IPS-18c (cell line): ENCODE data around the gene IL20RA.
"Not testable (repeated sequence)": the region's sequence is repeated elsewhere in the genome, so short reads cannot be mapped to it uniquely, and the experiment has no call there.

ENCODE experiments used
- H3K4me3 ChIP-seq: 2 replicates; pipeline ENCODE4 v1.7.0; 2013; ENCODE audit warnings: low read depth, mild to moderate bottlenecking, low read length, moderate library complexity; ENCODE audit not compliant: insufficient read depth
- H3K9me3 ChIP-seq: one replicate; pipeline ENCODE4 v1.6.1; 2013; ENCODE audit warnings: mild to moderate bottlenecking, low read length, moderate library complexity; ENCODE audit not compliant: control insufficient read depth, insufficient read depth

Gene IL20RA

GRCh38 chr6:137044366-137045221 lies at the start of gene IL20RA:
TSS of gene IL20RA (minus strand) at chr6:137044965. CDS start at chr6:137044728, 237 bp downstream.
- Histone ChIP-seq H3K4me3 (peak within 1 kb of the TSS; percentile 67), H3K9me3 (no peaks in the 10 kb centered on the region)

- Histone ChIP-seq H3K4me3 (no peak overlapping the region), H3K9me3 (no peaks in the 10 kb centered on the region)
Observed at GRCh38 chr6:137093183-137094069, 48.7 kb upstream of the IL20RA start.

GRCh38 chr6:137092018-137092417 lies 47.3 kb upstream of the IL20RA start:
- H3K4me3 ChIP-seq, result no peak overlapping the region
- H3K9me3 ChIP-seq, result no peaks in the 10 kb centered on the region

- no peaks in the 10 kb centered on the region for H3K9me3 ChIP-seq
- no peak overlapping the region for H3K4me3 ChIP-seq
Observed at GRCh38 chr6:137089305-137089704, 44.5 kb upstream of the IL20RA start.

- no peaks in the 10 kb centered on the region for H3K9me3 ChIP-seq
- no peak overlapping the region for H3K4me3 ChIP-seq
Observed at GRCh38 chr6:137087902-137088301, 43.1 kb upstream of the IL20RA start.

GRCh38 chr6:137086031-137086430 lies 41.3 kb upstream of the IL20RA start:
- no peaks in the 10 kb centered on the region for H3K9me3 ChIP-seq
- no peak overlapping the region for H3K4me3 ChIP-seq

GRCh38 chr6:137084865-137085617 lies 40.3 kb upstream of the IL20RA start:
- no peak overlapping the region for H3K4me3 ChIP-seq
- no peaks in the 10 kb centered on the region for H3K9me3 ChIP-seq

GRCh38 chr6:137084090-137084489 lies 39.3 kb upstream of the IL20RA start:
- H3K4me3 ChIP-seq, result no peak overlapping the region
- no peaks in the 10 kb centered on the region for H3K9me3 ChIP-seq

- Histone ChIP-seq H3K4me3 (no peak overlapping the region), H3K9me3 (no peaks in the 10 kb centered on the region)
Observed at GRCh38 chr6:137081997-137082396, 37.2 kb upstream of the IL20RA start.

- Histone ChIP-seq H3K4me3 (no peak overlapping the region), H3K9me3 (no peaks in the 10 kb centered on the region)
Observed at GRCh38 chr6:137080711-137081110, 35.9 kb upstream of the IL20RA start.

GRCh38 chr6:137076277-137077068 lies 31.7 kb upstream of the IL20RA start:
- H3K9me3 ChIP-seq, result no peaks in the 10 kb centered on the region

GRCh38 chr6:137075790-137076189 lies 31.0 kb upstream of the IL20RA start:
- H3K9me3 ChIP-seq, H3K4me3 ChIP-seq: not testable (repeated sequence)

More at GRCh38 chr6:137076277-137077068, 31.7 kb upstream of the IL20RA start:
- no peak overlapping the region for H3K4me3 ChIP-seq

- H3K4me3 ChIP-seq, result no peak overlapping the region
- no peaks in the 10 kb centered on the region for H3K9me3 ChIP-seq
Observed at GRCh38 chr6:137070303-137070702, 25.5 kb upstream of the IL20RA start.

- Histone ChIP-seq H3K9me3 (no peaks in the 10 kb centered on the region), H3K4me3 (no peak overlapping the region)
Observed at GRCh38 chr6:137067399-137067798, 22.6 kb upstream of the IL20RA start.

- Histone ChIP-seq H3K4me3 (no peak overlapping the region), H3K9me3 (no peaks in the 10 kb centered on the region)
Observed at GRCh38 chr6:137058037-137058436, 13.3 kb upstream of the IL20RA start.

- no peaks in the 10 kb centered on the region for H3K9me3 ChIP-seq
- H3K4me3 ChIP-seq, result no peak overlapping the region
Observed at GRCh38 chr6:137056121-137056880, 11.5 kb upstream of the IL20RA start.
